GM18867 (cell line): ENCODE data around the gene SLX9.

Experiments
- ATAC-seq: cut with Tn5 transposase; IDR thresholded peaks from one replicate; pipeline ENCODE4 v1.9.1; 2021; ENCODE audit warnings: mild to moderate bottlenecking, moderate library complexity; ENCODE audit not compliant: unreplicated experiment

The SLX9 gene

GRCh38 chr21:44939532-44940115 is at the start of gene SLX9:
SLX9 (plus strand) TSS chr21:44940029; CDS start chr21:44940058, 29 bp downstream.
- peak; percentile 76 for ATAC-seq

- no peak for ATAC-seq
Observed at GRCh38 chr21:44890338-44890931, 49.4 kb upstream of the SLX9 start.

GRCh38 chr21:44890961-44891541 is 48.8 kb upstream of the SLX9 start:
- no peak for ATAC-seq

- ATAC-seq, result no peak
Observed at GRCh38 chr21:44891631-44892031, 48.2 kb upstream of the SLX9 start.

GRCh38 chr21:44892095-44892494 is 47.7 kb upstream of the SLX9 start:
- no peak for ATAC-seq

GRCh38 chr21:44892536-44893277 is 47.1 kb upstream of the SLX9 start:
- no peak for ATAC-seq

- no peak for ATAC-seq
Observed at GRCh38 chr21:44893278-44893556, 46.6 kb upstream of the SLX9 start.

- no peak for ATAC-seq
Observed at GRCh38 chr21:44893948-44894656, 45.7 kb upstream of the SLX9 start.

- ATAC-seq, result no peak
Observed at GRCh38 chr21:44894687-44895302, 45.0 kb upstream of the SLX9 start.

- no peak for ATAC-seq
Observed at GRCh38 chr21:44895859-44896258, 44.0 kb upstream of the SLX9 start.

GRCh38 chr21:44896561-44897286 is 43.1 kb upstream of the SLX9 start:
- ATAC-seq, result no peak

GRCh38 chr21:44897326-44898010 is 42.4 kb upstream of the SLX9 start:
- ATAC-seq, result no peak

GRCh38 chr21:44898011-44898488 is 41.8 kb upstream of the SLX9 start:
- ATAC-seq, result no peak

- ATAC-seq, result no peak
Observed at GRCh38 chr21:44898851-44899767, 40.7 kb upstream of the SLX9 start.

GRCh38 chr21:44899768-44900558 is 39.9 kb upstream of the SLX9 start:
- no peak for ATAC-seq

- ATAC-seq, result no peak
Observed at GRCh38 chr21:44900559-44901251, 39.1 kb upstream of the SLX9 start.

- ATAC-seq, result no peak
Observed at GRCh38 chr21:44901391-44902074, 38.3 kb upstream of the SLX9 start.
